H9 (cell line): ENCODE measurements around the gene TYSND1. TPM values are rescaled to one million over a fixed set of nuclear protein-coding genes. Genes with fewer than 3 reads are reported as not detected.

Experiments
- DNase-seq: peaks from one replicate; pipeline ENCODE4 v3.0.0-alpha.2; 2017
- H2AFZ ChIP-seq: one replicate; pipeline ENCODE4 v1.6.1; 2013; ENCODE audit warnings: mild to moderate bottlenecking, low read length, control low read depth, moderate library complexity
- H2AK5ac ChIP-seq: 2 replicates; pipeline ENCODE4 v1.6.1; 2013; ENCODE audit warnings: low read length, control low read depth, mixed read lengths; ENCODE audit not compliant: insufficient read length
- H2BK120ac ChIP-seq: one replicate; pipeline ENCODE4 v1.6.1; 2013; ENCODE audit warnings: low read depth, mild to moderate bottlenecking, low read length, control low read depth, inconsistent platforms; ENCODE audit not compliant: poor library complexity, severe bottlenecking
- H2BK12ac ChIP-seq: 2 replicates; pipeline ENCODE4 v1.6.1; 2013; ENCODE audit warnings: low read length, control low read depth, mixed read lengths, low read depth; ENCODE audit not compliant: insufficient read length
- H2BK15ac ChIP-seq: 2 replicates; pipeline ENCODE4 v1.6.1; 2013; ENCODE audit warnings: low read depth, low read length, control low read depth
- H2BK20ac ChIP-seq: one replicate; pipeline ENCODE4 v1.6.1; 2013; ENCODE audit warnings: low read depth, mild to moderate bottlenecking, low read length, control low read depth, inconsistent platforms; ENCODE audit not compliant: poor library complexity, severe bottlenecking
- H2BK5ac ChIP-seq: 2 replicates; pipeline ENCODE4 v1.6.1; 2013; ENCODE audit warnings: low read length, control low read depth, mixed read lengths; ENCODE audit not compliant: insufficient read length
- H3K14ac ChIP-seq: 2 replicates; pipeline ENCODE4 v1.6.1; 2013; ENCODE audit warnings: low read length, control low read depth; ENCODE audit not compliant: insufficient read depth
- H3K18ac ChIP-seq: 2 replicates; pipeline ENCODE4 v1.6.1; 2013; ENCODE audit warnings: low read depth, mild to moderate bottlenecking, mixed read lengths, low read length, control low read depth; ENCODE audit not compliant: insufficient read length
- H3K23ac ChIP-seq: 2 replicates; pipeline ENCODE4 v1.6.1; 2013; ENCODE audit warnings: low read length, control low read depth, mixed read lengths, low read depth; ENCODE audit not compliant: insufficient read length
- H3K23me2 ChIP-seq: 2 replicates; pipeline ENCODE4 v1.6.1; 2013; ENCODE audit warnings: low read depth, mild to moderate bottlenecking, mixed read lengths, low read length, control low read depth; ENCODE audit not compliant: insufficient read length, poor library complexity, severe bottlenecking
- H3K27ac ChIP-seq: 2 replicates; pipeline ENCODE4 v1.5.1; 2013; ENCODE audit warnings: low read length, control low read depth, mixed read lengths, low read depth; ENCODE audit not compliant: insufficient read length
- H3K27me3 ChIP-seq: 2 replicates; pipeline ENCODE4 v1.6.1; 2013; ENCODE audit warnings: low read length, control low read depth, inconsistent platforms; ENCODE audit not compliant: insufficient read depth
- H3K4ac ChIP-seq: 2 replicates; pipeline ENCODE4 v1.6.1; 2013; ENCODE audit warnings: low read depth, mild to moderate bottlenecking, control low read depth, inconsistent platforms, low read length, moderate library complexity
- H3K4me1 ChIP-seq: 2 replicates; pipeline ENCODE4 v1.6.1; 2013; ENCODE audit warnings: low read length, control low read depth, inconsistent platforms; ENCODE audit not compliant: insufficient read depth
- H3K4me2 ChIP-seq: 2 replicates; pipeline ENCODE4 v1.6.1; 2013; ENCODE audit warnings: low read length, control low read depth, mixed read lengths; ENCODE audit not compliant: insufficient read length, insufficient read depth
- H3K56ac ChIP-seq: 2 replicates; pipeline ENCODE4 v1.6.1; 2013; ENCODE audit warnings: low read depth, mild to moderate bottlenecking, mixed read lengths, low read length, control low read depth; ENCODE audit not compliant: insufficient read length
- H3K79me1 ChIP-seq: 2 replicates; pipeline ENCODE4 v1.6.1; 2013; ENCODE audit warnings: low read depth, mild to moderate bottlenecking, moderate library complexity, low read length, control low read depth, inconsistent platforms; ENCODE audit not compliant: insufficient read depth, poor library complexity, severe bottlenecking
- H3K79me2 ChIP-seq: 2 replicates; pipeline ENCODE4 v1.6.1; 2013; ENCODE audit warnings: low read length, control low read depth, inconsistent platforms; ENCODE audit not compliant: insufficient read depth
- H3K9ac ChIP-seq: 2 replicates; pipeline ENCODE4 v1.6.1; 2013; ENCODE audit warnings: low read length, control low read depth, mixed read lengths; ENCODE audit not compliant: insufficient read length; ENCODE audit errors: extremely low read depth
- H3K9me3 ChIP-seq: one replicate; pipeline ENCODE4 v1.6.1; 2013; ENCODE audit warnings: low read depth, low read length, inconsistent platforms; ENCODE audit not compliant: control insufficient read depth
- H3T11ph ChIP-seq: one replicate; pipeline ENCODE4 v1.6.1; 2013; ENCODE audit warnings: mild to moderate bottlenecking, low read length, control low read depth, inconsistent platforms
- H4K20me1 ChIP-seq: one replicate; pipeline ENCODE4 v1.6.1; 2013; ENCODE audit not compliant: control insufficient read depth, insufficient read length, insufficient read depth
- H4K5ac ChIP-seq: 2 replicates; pipeline ENCODE4 v1.6.1; 2013; ENCODE audit warnings: low read depth, mild to moderate bottlenecking, mixed read lengths, low read length, control low read depth; ENCODE audit not compliant: insufficient read length
- H4K8ac ChIP-seq: replicated peaks from 2 replicates; pipeline ENCODE4 v1.6.1; 2013; ENCODE audit warnings: low read length, control low read depth, mixed read lengths, low read depth; ENCODE audit not compliant: insufficient read length
- H4K91ac ChIP-seq: 2 replicates; pipeline ENCODE4 v1.6.1; 2013; ENCODE audit warnings: low read depth, mild to moderate bottlenecking, moderate library complexity, mixed read lengths, low read length, control low read depth; ENCODE audit not compliant: insufficient read length
- H3K27ac Mint-ChIP-seq, 3 experiments: 2 replicates in 2 of 3; 3 replicates in 1 of 3; pipeline ENCODE4 v1.8.0; 2020 to 2021; ENCODE audit warnings: mixed read lengths in 3 of 3, mild to moderate bottlenecking in 1 of 3, moderate library complexity in 1 of 3
- H3K27me3 Mint-ChIP-seq: 2 replicates; pipeline ENCODE4 v1.8.0; 2021; ENCODE audit warnings: low read depth, mild to moderate bottlenecking, moderate library complexity, mixed read lengths
- H3K36me3 Mint-ChIP-seq, 3 experiments: 2 replicates in 2 of 3; 3 replicates in 1 of 3; pipeline ENCODE4 v1.8.0; 2020 to 2021; ENCODE audit warnings: low read depth in 3 of 3, mixed read lengths in 3 of 3; ENCODE audit not compliant: insufficient read depth in 1 of 3
- H3K4me1 Mint-ChIP-seq, 2 experiments: 2 replicates each; pipeline ENCODE4 v1.8.0; 2020; ENCODE audit warnings: mixed read lengths in 2 of 2
- H3K4me3 Mint-ChIP-seq, 2 experiments: 2 replicates in 1 of 2; 3 replicates in 1 of 2; pipeline ENCODE4 v1.8.0; 2020 to 2021; ENCODE audit warnings: mild to moderate bottlenecking in 2 of 2, mixed read lengths in 2 of 2, moderate library complexity in 1 of 2
- H3K9me3 Mint-ChIP-seq, 2 experiments: 2 replicates in 1 of 2; 3 replicates in 1 of 2; pipeline ENCODE4 v1.8.0; 2020; ENCODE audit warnings: mild to moderate bottlenecking in 2 of 2, mixed read lengths in 2 of 2, moderate library complexity in 1 of 2
- WGBS: extraction: QIAGEN DNeasy Blood & Tissue Kit; methylation state at CpG from one replicate; pipeline ENCODE4 v1.1.7; 2013; ENCODE audit warnings: missing lambda C conversion rate, low lambda C conversion rate, mixed read lengths; ENCODE audit not compliant: insufficient read length; ENCODE audit errors: extremely low coverage; 5-methylcytosine and 5-hydroxymethylcytosine counted together
- total RNA-seq: library from RNA; stranded (reverse); gene quantifications from 2 replicates; pipeline ENCODE4 v1.2.1, GENCODE V29; 2021
- TF ChIP-seq, protein P1 (sequence below): fragments of 200-600 bp; sonication (generic); conservative IDR thresholded peaks from 3 replicates; pipeline ENCODE4 v1.8.0; 2021; ENCODE audit warnings: antibody characterized with exemption, mild to moderate bottlenecking

The TYSND1 gene
- total RNA-seq, 1 experiment from 2014 or later: 12.8 TPM

DNA sequence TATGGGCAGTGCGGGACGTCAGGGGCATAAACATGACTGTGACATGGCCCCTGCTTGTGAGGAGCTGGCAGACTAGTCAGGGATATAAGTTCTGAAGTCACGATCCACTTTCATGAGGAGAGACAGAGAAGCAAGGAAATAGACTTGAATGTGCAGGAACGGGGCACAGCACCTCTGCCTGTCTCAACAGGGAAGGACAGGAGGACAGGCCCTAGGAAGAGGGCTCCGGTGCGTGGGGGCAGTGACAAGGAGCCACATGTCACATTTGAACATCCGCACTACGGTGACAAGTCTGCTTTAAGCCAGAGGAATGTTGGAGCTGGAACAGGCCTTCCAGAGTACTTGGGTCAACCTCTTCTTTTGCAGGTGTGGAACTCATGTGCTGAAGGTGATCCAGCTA, 43.6 kb upstream of the TYSND1 start:
- no peak overlapping the region for H3K4ac ChIP-seq
- H3K27ac Mint-ChIP-seq: no peak overlapping the region
- H3K27me3 Mint-ChIP-seq: peaks cover 16% of the 10 kb centered on the region
- H2BK20ac ChIP-seq: no peak overlapping the region
- no peaks in the 10 kb centered on the region for H3K79me1 ChIP-seq
- no peak overlapping the region for H3K4me3 Mint-ChIP-seq
- H3K27me3 ChIP-seq: no peaks in the 10 kb centered on the region
- H4K5ac ChIP-seq: no peak overlapping the region
- no peak overlapping the region for H2BK15ac ChIP-seq
- no peak overlapping the region for H3K4me2 ChIP-seq
- H3K4me1 ChIP-seq: no peaks in the 10 kb centered on the region
- H3K4me1 Mint-ChIP-seq: no peaks in the 10 kb centered on the region
- H3T11ph ChIP-seq: no peak overlapping the region
- no peak overlapping the region for H3K27ac ChIP-seq
- H3K9ac ChIP-seq: no peak overlapping the region
- no peak overlapping the region for H2AK5ac ChIP-seq
- no peaks in the 10 kb centered on the region for H4K20me1 ChIP-seq
- H2BK12ac ChIP-seq: no peak overlapping the region
- no peaks in the 10 kb centered on the region for H3K9me3 ChIP-seq
- no peaks in the 10 kb centered on the region for H3K9me3 Mint-ChIP-seq
- no peak for DNase-seq
- no peaks in the 10 kb centered on the region for H3K23me2 ChIP-seq
- H3K36me3 Mint-ChIP-seq: no peaks in the 10 kb centered on the region
- no peak overlapping the region for H4K91ac ChIP-seq
- no peak overlapping the region for H3K23ac ChIP-seq
- H2BK120ac ChIP-seq: no peak overlapping the region
- no peak overlapping the region for H2BK5ac ChIP-seq
- no peak overlapping the region for H3K18ac ChIP-seq
- H2AFZ ChIP-seq: no peak overlapping the region
- no peaks in the 10 kb centered on the region for H3K79me2 ChIP-seq
- H3K14ac ChIP-seq: no peak overlapping the region
- H4K8ac ChIP-seq: no peak overlapping the region
- TF ChIP-seq, protein P1, sequence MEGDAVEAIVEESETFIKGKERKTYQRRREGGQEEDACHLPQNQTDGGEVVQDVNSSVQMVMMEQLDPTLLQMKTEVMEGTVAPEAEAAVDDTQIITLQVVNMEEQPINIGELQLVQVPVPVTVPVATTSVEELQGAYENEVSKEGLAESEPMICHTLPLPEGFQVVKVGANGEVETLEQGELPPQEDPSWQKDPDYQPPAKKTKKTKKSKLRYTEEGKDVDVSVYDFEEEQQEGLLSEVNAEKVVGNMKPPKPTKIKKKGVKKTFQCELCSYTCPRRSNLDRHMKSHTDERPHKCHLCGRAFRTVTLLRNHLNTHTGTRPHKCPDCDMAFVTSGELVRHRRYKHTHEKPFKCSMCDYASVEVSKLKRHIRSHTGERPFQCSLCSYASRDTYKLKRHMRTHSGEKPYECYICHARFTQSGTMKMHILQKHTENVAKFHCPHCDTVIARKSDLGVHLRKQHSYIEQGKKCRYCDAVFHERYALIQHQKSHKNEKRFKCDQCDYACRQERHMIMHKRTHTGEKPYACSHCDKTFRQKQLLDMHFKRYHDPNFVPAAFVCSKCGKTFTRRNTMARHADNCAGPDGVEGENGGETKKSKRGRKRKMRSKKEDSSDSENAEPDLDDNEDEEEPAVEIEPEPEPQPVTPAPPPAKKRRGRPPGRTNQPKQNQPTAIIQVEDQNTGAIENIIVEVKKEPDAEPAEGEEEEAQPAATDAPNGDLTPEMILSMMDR: no peak
- H3K56ac ChIP-seq: no peak overlapping the region
- WGBS: no CpG with 5 or more reads among the region's 8 CpGs
